Measurements from ENCODE around the gene PCDHB6.

DNA sequence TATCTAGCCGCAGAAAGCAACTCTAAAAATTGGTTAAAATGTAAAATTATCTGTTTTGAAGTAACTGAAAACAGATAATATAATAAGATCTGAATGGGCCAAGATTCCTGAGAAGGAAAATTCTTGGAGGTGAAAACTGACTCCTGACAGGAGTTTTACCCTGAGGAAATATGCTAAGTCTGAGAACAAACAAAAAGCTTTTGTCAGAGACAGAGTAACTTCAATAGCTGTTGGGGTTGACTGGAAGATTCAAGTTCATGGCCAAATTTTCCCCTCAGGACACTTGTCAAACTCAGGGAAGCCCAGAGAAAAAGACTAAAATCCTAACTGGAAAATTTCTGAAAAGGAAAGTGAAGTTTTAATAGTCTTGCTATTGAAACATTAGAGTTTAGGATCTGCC lies 22.6 kb upstream of the PCDHB6 start:
- TF ChIP-seq, protein P1, sequence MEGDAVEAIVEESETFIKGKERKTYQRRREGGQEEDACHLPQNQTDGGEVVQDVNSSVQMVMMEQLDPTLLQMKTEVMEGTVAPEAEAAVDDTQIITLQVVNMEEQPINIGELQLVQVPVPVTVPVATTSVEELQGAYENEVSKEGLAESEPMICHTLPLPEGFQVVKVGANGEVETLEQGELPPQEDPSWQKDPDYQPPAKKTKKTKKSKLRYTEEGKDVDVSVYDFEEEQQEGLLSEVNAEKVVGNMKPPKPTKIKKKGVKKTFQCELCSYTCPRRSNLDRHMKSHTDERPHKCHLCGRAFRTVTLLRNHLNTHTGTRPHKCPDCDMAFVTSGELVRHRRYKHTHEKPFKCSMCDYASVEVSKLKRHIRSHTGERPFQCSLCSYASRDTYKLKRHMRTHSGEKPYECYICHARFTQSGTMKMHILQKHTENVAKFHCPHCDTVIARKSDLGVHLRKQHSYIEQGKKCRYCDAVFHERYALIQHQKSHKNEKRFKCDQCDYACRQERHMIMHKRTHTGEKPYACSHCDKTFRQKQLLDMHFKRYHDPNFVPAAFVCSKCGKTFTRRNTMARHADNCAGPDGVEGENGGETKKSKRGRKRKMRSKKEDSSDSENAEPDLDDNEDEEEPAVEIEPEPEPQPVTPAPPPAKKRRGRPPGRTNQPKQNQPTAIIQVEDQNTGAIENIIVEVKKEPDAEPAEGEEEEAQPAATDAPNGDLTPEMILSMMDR (IDR thresholded peaks at IDR 0.05), result no peak
- TF ChIP-seq, protein P2, sequence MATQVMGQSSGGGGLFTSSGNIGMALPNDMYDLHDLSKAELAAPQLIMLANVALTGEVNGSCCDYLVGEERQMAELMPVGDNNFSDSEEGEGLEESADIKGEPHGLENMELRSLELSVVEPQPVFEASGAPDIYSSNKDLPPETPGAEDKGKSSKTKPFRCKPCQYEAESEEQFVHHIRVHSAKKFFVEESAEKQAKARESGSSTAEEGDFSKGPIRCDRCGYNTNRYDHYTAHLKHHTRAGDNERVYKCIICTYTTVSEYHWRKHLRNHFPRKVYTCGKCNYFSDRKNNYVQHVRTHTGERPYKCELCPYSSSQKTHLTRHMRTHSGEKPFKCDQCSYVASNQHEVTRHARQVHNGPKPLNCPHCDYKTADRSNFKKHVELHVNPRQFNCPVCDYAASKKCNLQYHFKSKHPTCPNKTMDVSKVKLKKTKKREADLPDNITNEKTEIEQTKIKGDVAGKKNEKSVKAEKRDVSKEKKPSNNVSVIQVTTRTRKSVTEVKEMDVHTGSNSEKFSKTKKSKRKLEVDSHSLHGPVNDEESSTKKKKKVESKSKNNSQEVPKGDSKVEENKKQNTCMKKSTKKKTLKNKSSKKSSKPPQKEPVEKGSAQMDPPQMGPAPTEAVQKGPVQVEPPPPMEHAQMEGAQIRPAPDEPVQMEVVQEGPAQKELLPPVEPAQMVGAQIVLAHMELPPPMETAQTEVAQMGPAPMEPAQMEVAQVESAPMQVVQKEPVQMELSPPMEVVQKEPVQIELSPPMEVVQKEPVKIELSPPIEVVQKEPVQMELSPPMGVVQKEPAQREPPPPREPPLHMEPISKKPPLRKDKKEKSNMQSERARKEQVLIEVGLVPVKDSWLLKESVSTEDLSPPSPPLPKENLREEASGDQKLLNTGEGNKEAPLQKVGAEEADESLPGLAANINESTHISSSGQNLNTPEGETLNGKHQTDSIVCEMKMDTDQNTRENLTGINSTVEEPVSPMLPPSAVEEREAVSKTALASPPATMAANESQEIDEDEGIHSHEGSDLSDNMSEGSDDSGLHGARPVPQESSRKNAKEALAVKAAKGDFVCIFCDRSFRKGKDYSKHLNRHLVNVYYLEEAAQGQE (IDR thresholded peaks at IDR 0.05; ENCODE audit: insufficient read depth in 1 of 2, low read depth in 2 of 2, low read length in 1 of 2), result no peak
- TF ChIP-seq POLR2AphosphoS5 (IDR thresholded peaks at IDR 0.05; ENCODE audit: low read depth, low read length) (no peak), SIN3A (IDR thresholded peaks at IDR 0.05; ENCODE audit: borderline replicate concordance, insufficient read depth, low read depth, low read length) (no peak)

Measured in Panc1 (cell line).